Activated CD4-positive, alpha-beta T cell treated with anti-CD3 and anti-CD28 coated beads, Interleukin-10, Interleukin-2, amounts not matched to agents 100 ng/mL and 50 ng/mL, durations not matched to agents 16 hours and 8 hours (primary cell): ENCODE data around the gene PTTG1.

ENCODE experiments used
- DNase-seq: peaks from one replicate; pipeline ENCODE4 v3.0.0-alpha.2; 2020

Gene PTTG1

GRCh38 chr5:160421625-160422258 is at the start of gene PTTG1:
PTTG1 (plus strand) TSS chr5:160421855; CDS start chr5:160422313, 458 bp downstream.
- peak; percentile 97 for DNase-seq

- DNase-seq: no peak
These were observed 46.5 kb upstream of the PTTG1 start for GRCh38 chr5:160375166-160375565.

GRCh38 chr5:160375701-160376100 is 46.0 kb upstream of the PTTG1 start:
- DNase-seq: no peak

- DNase-seq: no peak
These were observed 45.2 kb upstream of the PTTG1 start for GRCh38 chr5:160376416-160376815.

- DNase-seq: no peak
These were observed 44.0 kb upstream of the PTTG1 start for GRCh38 chr5:160377651-160378050.

- DNase-seq: no peak
These were observed 43.3 kb upstream of the PTTG1 start for GRCh38 chr5:160378330-160378729.

- no peak for DNase-seq
These were observed 42.1 kb upstream of the PTTG1 start for GRCh38 chr5:160379511-160379910.

GRCh38 chr5:160380041-160380440 is 41.6 kb upstream of the PTTG1 start:
- DNase-seq: no peak

GRCh38 chr5:160382346-160382745 is 39.3 kb upstream of the PTTG1 start:
- no peak for DNase-seq

- no peak for DNase-seq
These were observed 37.0 kb upstream of the PTTG1 start for GRCh38 chr5:160384681-160385080.

GRCh38 chr5:160385496-160385895 is 36.2 kb upstream of the PTTG1 start:
- no peak for DNase-seq

- no peak for DNase-seq
These were observed 34.2 kb upstream of the PTTG1 start for GRCh38 chr5:160387445-160387844.

GRCh38 chr5:160390787-160391696 is 30.6 kb upstream of the PTTG1 start:
- peak; percentile 13 for DNase-seq

GRCh38 chr5:160395111-160395510 is 26.5 kb upstream of the PTTG1 start:
- no peak for DNase-seq

GRCh38 chr5:160397492-160397891 is 24.2 kb upstream of the PTTG1 start:
- no peak for DNase-seq

- no peak for DNase-seq
These were observed 22.8 kb upstream of the PTTG1 start for GRCh38 chr5:160398806-160399205.

- DNase-seq: peak; percentile 90
These were observed 22.0 kb upstream of the PTTG1 start, which contains the start of gene FAM200C for GRCh38 chr5:160399402-160400353. FAM200C (minus strand) TSS chr5:160400054; CDS start chr5:160395490, 4,564 bp downstream.

- DNase-seq: peak; percentile 96
These were observed 2.8 kb upstream of the PTTG1 start, which contains the start of gene SLU7 for GRCh38 chr5:160418561-160419457. SLU7 (minus strand) TSS chr5:160419081; CDS start chr5:160415294, 3,787 bp downstream.

GRCh38 chr5:160419458-160420330 is 2.0 kb upstream of the PTTG1 start:
- no peak for DNase-seq

- no peak for DNase-seq
These were observed 1.4 kb upstream of the PTTG1 start for GRCh38 chr5:160420331-160420610.

- DNase-seq: no peak
These were observed 1.4 kb downstream of the PTTG1 start for GRCh38 chr5:160423099-160423498.
